CD4-positive, alpha-beta T cell (primary cell): ENCODE results near the gene C19orf47. TPM values are rescaled to one million over a fixed set of nuclear protein-coding genes. Genes with fewer than 3 reads are reported as not detected.

ENCODE experiments used
- ATAC-seq: fragments of 200-7000 bp; cut with Tn5 transposase; one replicate; pipeline ENCODE4 v1.10.0; 2022; ENCODE audit warnings: mild to moderate bottlenecking; ENCODE audit not compliant: poor library complexity
- CTCF ChIA-PET: fragments of 350-600 bp; sonication (Branson Sonifier 250); formaldehyde crosslinking; loops from one replicate; lab custom pipeline; 2021; ENCODE audit warnings: antibody characterized with exemption, inconsistent platforms; lab: Charles Lee
- POLR2A ChIA-PET: fragments of 350-600 bp; sonication (Branson Sonifier 250); formaldehyde crosslinking; loops from one replicate; lab custom pipeline; 2021; ENCODE audit warnings: antibody characterized with exemption, inconsistent platforms; lab: Charles Lee
- DNase-seq, 14 experiments: peaks; one replicate each; pipeline ENCODE4 v3.0.0-alpha.2; 2013 to 2020; ENCODE audit warnings: mixed read lengths in 2 of 14
- H3K27ac ChIP-seq, 2 donors: one replicate each; pipeline versions ENCODE4 v1.5.1 to v1.7.0; 2013; ENCODE audit warnings: low read length in 2 of 2, low read depth in 1 of 2, mild to moderate bottlenecking in 1 of 2
- H3K27me3 ChIP-seq, 2 experiments: 1 replicate in 1 of 2; 2 replicates in 1 of 2; pipeline versions ENCODE4 v1.6.1 to v1.7.0; 2013; ENCODE audit warnings: low read length in 2 of 2, control low read depth in 1 of 2, mild to moderate bottlenecking in 1 of 2, moderate library complexity in 1 of 2; ENCODE audit not compliant: insufficient read depth in 2 of 2, control insufficient read depth in 1 of 2
- H3K36me3 ChIP-seq: one replicate; pipeline ENCODE4 v1.6.1; 2013; ENCODE audit warnings: low read length, control low read depth; ENCODE audit not compliant: insufficient read depth
- H3K4me1 ChIP-seq: one replicate; pipeline ENCODE4 v1.6.1; 2013; ENCODE audit warnings: low read length, control low read depth; ENCODE audit not compliant: insufficient read depth
- H3K4me3 ChIP-seq: one replicate; pipeline ENCODE4 v1.5.1; 2013; ENCODE audit warnings: mild to moderate bottlenecking, low read length, moderate library complexity
- H3K9me3 ChIP-seq, 2 experiments: 1 replicate in 1 of 2; 2 replicates in 1 of 2; pipeline versions ENCODE4 v1.6.1 to v1.7.0; 2013; ENCODE audit warnings: low read length in 2 of 2, mild to moderate bottlenecking in 2 of 2, control low read depth in 1 of 2, moderate library complexity in 1 of 2; ENCODE audit not compliant: control insufficient read depth in 1 of 2, insufficient read depth in 1 of 2
- H3K27ac Mint-ChIP-seq: one replicate; pipeline ENCODE4 v1.8.0; 2020; ENCODE audit warnings: mixed read lengths
- H3K27me3 Mint-ChIP-seq: one replicate; pipeline ENCODE4 v1.8.0; 2021; ENCODE audit warnings: mixed read lengths
- H3K36me3 Mint-ChIP-seq: one replicate; pipeline ENCODE4 v1.8.0; 2021; ENCODE audit warnings: low read depth, mixed read lengths
- H3K4me1 Mint-ChIP-seq: one replicate; pipeline ENCODE4 v1.8.0; 2021; ENCODE audit warnings: low read depth, mixed read lengths
- H3K4me3 Mint-ChIP-seq: one replicate; pipeline ENCODE4 v1.8.0; 2020; ENCODE audit warnings: mild to moderate bottlenecking, mixed read lengths
- H3K9me3 Mint-ChIP-seq: one replicate; pipeline ENCODE4 v1.8.0; 2020; ENCODE audit warnings: mixed read lengths
- intact Hi-C, 2 experiments: fragments of 100-400 bp; cut with DNase I in 1 of 2; cut with micrococcal nuclease in 1 of 2; formaldehyde crosslinking; loops; one replicate each; pipeline versions ENCODE4 v1.15.1 to v1.9.0; 2023 to 2025; cut with DNase I, micrococcal nuclease
- total RNA-seq, 174 experiments: library from RNA in 2 of 174; stranded (reverse) in 2 of 174; gene quantifications; one replicate each; pipeline ENCODE4 v1.2.3 and lab custom pipeline; 2021 to 2026
- TF ChIP-seq, protein P1 (sequence below): fragments of 200-600 bp; IDR thresholded peaks from one replicate; pipeline ENCODE4 v1.8.0; 2022; ENCODE audit warnings: antibody characterized with exemption, mild to moderate bottlenecking

The C19orf47 gene
- total RNA-seq, 2 experiments from 2014 or later, result 10.1 to 11.2 TPM

DNA sequence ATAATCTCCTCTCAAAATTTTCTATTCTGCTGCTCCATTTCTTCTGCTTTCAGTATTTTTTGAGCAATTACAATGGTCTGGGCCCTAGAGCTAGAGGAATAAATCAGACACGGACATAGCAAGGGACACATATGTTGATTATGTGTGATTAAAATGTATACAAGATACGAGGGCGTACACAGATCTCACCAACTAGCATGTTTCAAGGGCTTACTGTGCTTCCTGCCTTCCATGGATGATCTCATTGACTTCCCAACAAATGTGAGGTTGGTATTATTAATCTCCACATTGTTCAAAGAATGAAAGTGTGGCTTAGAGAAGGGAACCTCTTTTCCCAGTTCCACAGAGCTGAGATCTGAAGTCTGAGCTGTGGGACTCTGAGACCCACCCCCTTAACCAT, 9.4 kb upstream of the C19orf47 start:
- ChIA-PET POLR2A (no interaction called here), CTCF (no interaction called here)
- no peaks in the 10 kb centered on the region for H3K9me3 Mint-ChIP-seq
- H3K36me3 Mint-ChIP-seq, result peaks cover 9% of the 10 kb centered on the region
- intact Hi-C loops, result no loop called here
- ATAC-seq (no peak), DNase-seq (no peak)
- H3K27ac ChIP-seq, result no peak overlapping the region
- no peaks in the 10 kb centered on the region for H3K27me3 ChIP-seq
- H3K4me1 Mint-ChIP-seq, result peaks cover 19% of the 10 kb centered on the region
- no peaks in the 10 kb centered on the region for H3K27me3 Mint-ChIP-seq
- no peaks in the 10 kb centered on the region for H3K9me3 ChIP-seq
- no peak overlapping the region for H3K4me3 ChIP-seq
- no peak overlapping the region for H3K4me3 Mint-ChIP-seq
- H3K36me3 ChIP-seq, result peaks cover 3% of the 10 kb centered on the region
- TF ChIP-seq, protein P1, sequence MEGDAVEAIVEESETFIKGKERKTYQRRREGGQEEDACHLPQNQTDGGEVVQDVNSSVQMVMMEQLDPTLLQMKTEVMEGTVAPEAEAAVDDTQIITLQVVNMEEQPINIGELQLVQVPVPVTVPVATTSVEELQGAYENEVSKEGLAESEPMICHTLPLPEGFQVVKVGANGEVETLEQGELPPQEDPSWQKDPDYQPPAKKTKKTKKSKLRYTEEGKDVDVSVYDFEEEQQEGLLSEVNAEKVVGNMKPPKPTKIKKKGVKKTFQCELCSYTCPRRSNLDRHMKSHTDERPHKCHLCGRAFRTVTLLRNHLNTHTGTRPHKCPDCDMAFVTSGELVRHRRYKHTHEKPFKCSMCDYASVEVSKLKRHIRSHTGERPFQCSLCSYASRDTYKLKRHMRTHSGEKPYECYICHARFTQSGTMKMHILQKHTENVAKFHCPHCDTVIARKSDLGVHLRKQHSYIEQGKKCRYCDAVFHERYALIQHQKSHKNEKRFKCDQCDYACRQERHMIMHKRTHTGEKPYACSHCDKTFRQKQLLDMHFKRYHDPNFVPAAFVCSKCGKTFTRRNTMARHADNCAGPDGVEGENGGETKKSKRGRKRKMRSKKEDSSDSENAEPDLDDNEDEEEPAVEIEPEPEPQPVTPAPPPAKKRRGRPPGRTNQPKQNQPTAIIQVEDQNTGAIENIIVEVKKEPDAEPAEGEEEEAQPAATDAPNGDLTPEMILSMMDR, result no peak
- peaks cover 11% of the 10 kb centered on the region for H3K4me1 ChIP-seq
- no peak overlapping the region for H3K27ac Mint-ChIP-seq

DNA sequence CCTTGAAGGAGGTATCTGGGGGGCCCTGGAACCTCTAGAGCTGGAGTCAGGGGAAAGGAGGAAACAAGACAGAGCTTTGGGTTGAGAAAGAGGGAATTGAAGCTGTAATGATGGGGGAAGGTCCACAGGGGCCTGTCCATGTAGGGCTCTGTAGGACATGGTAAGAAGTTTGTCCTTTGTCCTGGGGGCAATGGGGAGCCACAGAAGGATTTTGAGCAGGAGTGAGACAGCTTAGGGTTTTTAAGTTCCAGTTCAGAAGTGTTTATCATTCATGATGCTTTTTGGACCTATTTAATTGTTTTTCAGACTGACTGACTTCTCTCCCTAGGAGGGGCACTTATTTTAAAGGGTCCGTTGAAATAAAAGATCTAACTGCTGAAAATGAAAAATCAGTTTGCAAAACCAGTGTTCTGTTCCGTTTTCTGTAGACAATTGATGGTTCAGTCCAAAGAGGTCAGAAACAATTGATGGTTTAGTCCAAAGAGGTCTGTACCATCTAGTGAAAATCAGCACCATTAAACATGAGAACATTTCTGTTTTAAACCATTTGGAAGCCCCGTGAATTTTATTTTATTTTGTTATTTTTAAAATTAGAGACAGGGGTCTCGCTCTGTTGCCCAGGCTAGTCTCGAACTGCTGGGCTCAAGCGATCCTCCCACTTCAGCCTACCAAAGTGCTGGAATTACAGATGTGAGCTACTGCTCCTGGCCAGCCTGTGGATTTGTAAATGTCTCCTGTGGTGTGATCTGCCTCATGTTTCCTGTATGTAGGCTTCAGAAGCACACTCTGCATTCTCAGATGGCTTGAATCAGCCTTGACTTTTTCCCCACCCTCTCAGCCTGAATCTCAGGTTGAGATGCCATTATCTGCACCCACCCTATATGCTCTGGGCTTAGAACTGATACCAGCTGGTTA, 8.7 kb upstream of the C19orf47 start:
- TF ChIP-seq, protein P1, result no peak
- Histone ChIP-seq H3K9me3 (no peaks in the 10 kb centered on the region), H3K27ac (no peak overlapping the region), H3K27me3 (no peaks in the 10 kb centered on the region), H3K4me1 (peaks cover 11% of the 10 kb centered on the region), H3K4me3 (no peak overlapping the region), H3K36me3 (peaks cover 3% of the 10 kb centered on the region)
- Mint-ChIP-seq H3K27me3 (no peaks in the 10 kb centered on the region), H3K9me3 (no peaks in the 10 kb centered on the region), H3K36me3 (peaks cover 4% of the 10 kb centered on the region), H3K27ac (no peak overlapping the region), H3K4me3 (no peak overlapping the region), H3K4me1 (peaks cover 14% of the 10 kb centered on the region)
- ChIA-PET POLR2A (no interaction called here), CTCF (no interaction called here)
- intact Hi-C loops, result no loop called here
- DNase-seq, result no peak
- ATAC-seq, result no peak

DNA sequence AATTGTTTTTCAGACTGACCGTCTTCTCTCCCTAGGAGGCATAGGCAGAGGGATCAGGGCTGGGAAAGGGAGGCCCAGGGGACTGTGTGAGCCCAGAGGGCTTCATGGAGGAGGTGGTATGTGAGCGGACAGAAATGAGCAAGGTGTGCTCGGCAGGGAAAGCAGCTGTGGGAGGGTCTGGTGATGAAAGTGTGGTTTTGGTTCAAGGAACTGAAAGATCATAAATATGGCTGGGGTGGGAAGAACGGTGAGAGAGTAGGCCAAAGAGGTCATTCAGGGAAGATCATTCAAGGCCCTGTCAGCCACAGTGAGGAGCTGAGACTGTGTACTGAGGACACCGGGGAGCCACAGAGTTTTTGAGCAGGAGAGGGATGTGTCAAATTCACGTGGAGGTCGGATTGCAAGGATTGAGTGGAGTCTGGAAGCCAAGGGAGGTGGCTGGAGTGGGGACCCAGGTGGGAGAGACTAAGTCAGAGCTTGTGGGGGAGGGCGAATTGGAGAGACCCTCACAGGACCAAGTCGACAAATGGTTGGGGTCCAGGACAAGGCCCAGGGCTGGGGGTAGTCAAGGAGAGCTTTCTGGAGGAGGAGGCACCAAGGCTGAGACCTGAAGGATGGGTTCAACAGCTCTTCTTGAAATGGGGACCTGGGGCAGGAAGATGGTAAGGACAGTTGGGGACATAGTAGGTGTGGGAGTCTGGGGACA, 7.9 kb upstream of the C19orf47 start:
- Mint-ChIP-seq H3K4me3 (no peak overlapping the region), H3K27me3 (no peaks in the 10 kb centered on the region), H3K36me3 (peaks cover 4% of the 10 kb centered on the region), H3K9me3 (no peaks in the 10 kb centered on the region), H3K27ac (no peak overlapping the region), H3K4me1 (peaks cover 20% of the 10 kb centered on the region)
- TF ChIP-seq, protein P1, result no peak
- ATAC-seq (no peak), DNase-seq (no peak)
- H3K27me3 ChIP-seq, result no peaks in the 10 kb centered on the region
- no peaks in the 10 kb centered on the region for H3K9me3 ChIP-seq
- H3K4me3 ChIP-seq, result no peak overlapping the region
- intact Hi-C loops, result no loop called here
- CTCF ChIA-PET, result no interaction called here
- H3K4me1 ChIP-seq, result peaks cover 11% of the 10 kb centered on the region
- H3K36me3 ChIP-seq, result peaks cover 3% of the 10 kb centered on the region
- POLR2A ChIA-PET, result no interaction called here
- no peak overlapping the region for H3K27ac ChIP-seq
